ENCODE data around the gene KRT83. TPM values are rescaled to one million over a fixed set of nuclear protein-coding genes. Genes with fewer than 3 reads are reported as not detected.

Gene KRT83
- total and polyA plus RNA-seq, 2 of the 13 experiments (the other 11 are each of a cell fraction or from before 2014, with no cell fraction given): not detected

DNA sequence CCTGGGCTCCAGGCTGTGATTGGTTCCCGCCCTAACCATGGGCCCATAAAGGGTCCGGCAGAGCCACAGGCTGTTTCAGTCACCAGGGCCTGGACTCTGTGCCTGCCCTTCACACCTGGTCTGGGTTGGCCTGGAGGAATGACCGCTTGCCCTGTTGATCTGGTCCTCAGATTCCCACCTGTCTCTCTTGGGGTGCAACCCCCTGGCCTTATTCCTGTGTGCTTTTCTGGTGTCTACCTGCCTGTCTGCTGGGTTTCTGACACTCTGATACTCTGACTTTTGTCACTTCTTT lies 2.9 kb upstream of the KRT83 start:
- ChIA-PET CTCF (ENCODE audit: low intra/inter-chr PET ratio, low total read pairs) (no interaction called here), POLR2A (no interaction called here)
- TF ChIP-seq, protein P1, sequence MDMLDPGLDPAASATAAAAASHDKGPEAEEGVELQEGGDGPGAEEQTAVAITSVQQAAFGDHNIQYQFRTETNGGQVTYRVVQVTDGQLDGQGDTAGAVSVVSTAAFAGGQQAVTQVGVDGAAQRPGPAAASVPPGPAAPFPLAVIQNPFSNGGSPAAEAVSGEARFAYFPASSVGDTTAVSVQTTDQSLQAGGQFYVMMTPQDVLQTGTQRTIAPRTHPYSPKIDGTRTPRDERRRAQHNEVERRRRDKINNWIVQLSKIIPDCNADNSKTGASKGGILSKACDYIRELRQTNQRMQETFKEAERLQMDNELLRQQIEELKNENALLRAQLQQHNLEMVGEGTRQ (IDR thresholded peaks at IDR 0.05; ENCODE audit: low read depth, low read length): no peak
- TF ChIP-seq, protein P1 (CRISPR knock-in tag; IDR thresholded peaks at IDR 0.05; ENCODE audit: borderline replicate concordance): no peak
- TF ChIP-seq ZBTB42 (CRISPR knock-in tag; IDR thresholded peaks at IDR 0.05) (no peak), ZNF629 (CRISPR knock-in tag; conservative IDR thresholded peaks at IDR 0.05) (no peak), PCBP1 (IDR thresholded peaks at IDR 0.05; ENCODE audit: borderline replicate concordance, low read depth, low read length) (no peak), ZNF33A (CRISPR knock-in tag; IDR thresholded peaks at IDR 0.05; ENCODE audit: borderline replicate concordance) (no peak)

More for the DNA sequence above, 2.9 kb upstream of the KRT83 start:
- no peak overlapping the region for H3K27ac ChIP-seq (ENCODE audit: extremely low read length, insufficient read depth, low read length)
- H3K4me2 ChIP-seq (ENCODE audit: low read depth, low read length): no peak overlapping the region
- peaks cover 9 to 40% of the 10 kb centered on the region in 2 experiments; a peak in 4 of 5 replicates for H3K27me3 ChIP-seq (ENCODE audit: control insufficient read depth in 1 of 2, insufficient read depth in 2 of 2, low read length in 2 of 2)
- H3K36me3 ChIP-seq (replicated peaks in 1 of 2; ENCODE audit: control insufficient read depth in 1 of 2, insufficient read depth in 2 of 2, low read length in 2 of 2): no peaks in the 10 kb centered on the region
- no peak overlapping the region for H2AFZ ChIP-seq (ENCODE audit: low read length)
- intact Hi-C loops (cut with micrococcal nuclease; ENCODE audit: unreplicated experiment) (no loop called here), in situ Hi-C loops (cut with HindIII; ENCODE audit: extremely low pct_ligation_motif_present, low pct_unique_long_range_greater_than_20kb) (no loop called here)
- no peak for ATAC-seq
- no peaks in the 10 kb centered on the region for H3K4me1 ChIP-seq (ENCODE audit: insufficient read depth, low read length)
- H3K9me3 ChIP-seq (ENCODE audit: low read length): no peaks in the 10 kb centered on the region
- BruUV-seq (replicated peaks): no TSS peak
- WGBS (ENCODE audit: low lambda C conversion rate): no CpG with 5 or more reads among the region's 3 CpGs
- H3K4me3 ChIP-seq (replicated peaks in 1 of 3; ENCODE audit: insufficient read depth in 1 of 3, low read depth in 2 of 3, low read length in 3 of 3): no peak overlapping the region
- no peak for DNase-seq (ENCODE audit: low spot score)
- H4K20me1 ChIP-seq (ENCODE audit: insufficient read depth, low read length): no peaks in the 10 kb centered on the region
- no peaks in the 10 kb centered on the region for H3K79me2 ChIP-seq (ENCODE audit: insufficient read depth, low read length)
- FAIRE-seq: no peak
- H3K9ac ChIP-seq (ENCODE audit: insufficient read depth, low read depth, low read length): no peak overlapping the region

Measured in HepG2 (cell line).